Kidney epithelial cell (primary cell): Measurements from ENCODE around the gene MTHFR. TPM values are rescaled to one million over a fixed set of nuclear protein-coding genes. Genes with fewer than 3 reads are reported as not detected.

ENCODE experiments used
- DNase-seq: peaks from one replicate; pipeline ENCODE4 v3.0.0-alpha.2; 2010; ENCODE audit warnings: low read depth
- H3K27me3 ChIP-seq: 2 replicates; pipeline ENCODE4 v1.6.0; 2011; ENCODE audit warnings: low read length; ENCODE audit not compliant: control insufficient read depth, insufficient read depth
- H3K36me3 ChIP-seq: 2 replicates; pipeline ENCODE4 v1.5.1; 2011; ENCODE audit warnings: low read length; ENCODE audit not compliant: control insufficient read depth, insufficient read depth
- H3K4me3 ChIP-seq: 2 replicates; pipeline ENCODE4 v1.5.1; 2011; ENCODE audit warnings: low read depth, mild to moderate bottlenecking, control low read depth, low read length
- CTCF ChIP-seq: IDR thresholded peaks from 2 replicates; pipeline ENCODE4 v1.5.1; 2011; ENCODE audit warnings: mild to moderate bottlenecking, moderate library complexity, low read length, control low read depth, inconsistent platforms; ENCODE audit not compliant: insufficient read depth, poor library complexity, severe bottlenecking
- total RNA-seq: library from RNA; depleted of rRNA; stranded (reverse); fragments of >200 nt; gene quantifications from 2 replicates; pipeline ENCODE4 v1.2.3, GENCODE V29; 2015

Gene MTHFR
- total RNA-seq, 1 donor from 2014 or later = 26.6 TPM

- no peak overlapping the region for H3K4me3 ChIP-seq
- TF ChIP-seq CTCF = no peak
- peaks cover 4% of the 10 kb centered on the region for H3K36me3 ChIP-seq
- no peak for DNase-seq
- H3K27me3 ChIP-seq = no peaks in the 10 kb centered on the region
Measured at GRCh38 chr1:11835441-11836225, 29.9 kb upstream of the MTHFR start.

- DNase-seq = no peak
- peaks cover 4% of the 10 kb centered on the region for H3K36me3 ChIP-seq
- TF ChIP-seq CTCF = no peak
Measured at GRCh38 chr1:11833900-11834299, 28.1 kb upstream of the MTHFR start.

GRCh38 chr1:11833497-11833896 is 27.7 kb upstream of the MTHFR start:
- no peak overlapping the region for H3K4me3 ChIP-seq
- no peak for TF ChIP-seq CTCF
- peaks cover 4% of the 10 kb centered on the region for H3K36me3 ChIP-seq
- no peak for DNase-seq
- H3K27me3 ChIP-seq = no peaks in the 10 kb centered on the region

More at GRCh38 chr1:11833900-11834299, 28.1 kb upstream of the MTHFR start:
- H3K4me3 ChIP-seq = no peak overlapping the region
- H3K27me3 ChIP-seq = no peaks in the 10 kb centered on the region

GRCh38 chr1:11831945-11832725 is 26.4 kb upstream of the MTHFR start:
- H3K36me3 ChIP-seq = peaks cover 8% of the 10 kb centered on the region
- no peak for TF ChIP-seq CTCF
- no peak overlapping the region for H3K4me3 ChIP-seq
- DNase-seq = no peak
- H3K27me3 ChIP-seq = no peaks in the 10 kb centered on the region

GRCh38 chr1:11828511-11828910 is 22.7 kb upstream of the MTHFR start:
- no peak for DNase-seq
- Histone ChIP-seq H3K27me3 (no peaks in the 10 kb centered on the region), H3K4me3 (no peak overlapping the region), H3K36me3 (peaks cover 6% of the 10 kb centered on the region)
- no peak for TF ChIP-seq CTCF
